Thoracic aorta (tissue), 2 donors: ENCODE measurements around the gene RAB40C. TPM values are rescaled to one million over a fixed set of nuclear protein-coding genes. Genes with fewer than 3 reads are reported as not detected.
A peak's percentile ranks its signal among the peaks of the same experiment; 100 is the strongest.

Experiments
- ATAC-seq: fragments of 150-250 bp; one replicate; pipeline ENCODE4 v1.8.0; 2017; ENCODE audit warnings: low read depth; ENCODE audit not compliant: insufficient number of reproducible peaks, low FRiP score
- DNase-seq: peaks from one replicate; pipeline ENCODE4 v3.0.0-alpha.2; 2020; ENCODE audit warnings: low spot score
- H3K27ac ChIP-seq, 2 donors: fragments of 200-600 bp; sonication (generic); 1 replicate in 1 of 2; 2 replicates in 1 of 2; pipeline ENCODE4 v1.5.1; 2016; ENCODE audit warnings: mild to moderate bottlenecking in 2 of 2, moderate library complexity in 2 of 2
- H3K27me3 ChIP-seq: fragments of 200-600 bp; sonication (generic); replicated peaks from 2 replicates; pipeline ENCODE4 v1.6.0; 2016; ENCODE audit warnings: mild to moderate bottlenecking; ENCODE audit not compliant: insufficient read depth
- H3K36me3 ChIP-seq: fragments of 200-600 bp; sonication (generic); one replicate; pipeline ENCODE4 v1.5.1; 2016
- H3K4me1 ChIP-seq, 2 donors: fragments of 200-600 bp; sonication (generic); 1 replicate in 1 of 2; 2 replicates in 1 of 2; pipeline versions ENCODE4 v1.5.1 to v1.6.0; 2016; ENCODE audit warnings: low read depth in 2 of 2, mild to moderate bottlenecking in 1 of 2; ENCODE audit not compliant: control insufficient read depth in 1 of 2
- H3K4me3 ChIP-seq: fragments of 200-600 bp; sonication (generic); 2 replicates; pipeline ENCODE4 v1.5.1; 2016; ENCODE audit warnings: mild to moderate bottlenecking
- H3K9me3 ChIP-seq: fragments of 200-600 bp; sonication (generic); 2 replicates; pipeline ENCODE4 v1.5.1; 2016
- total RNA-seq, 2 donors: library from RNA; depleted of rRNA; stranded (reverse); fragments of >200 nt; gene quantifications; one replicate each; pipeline versions ENCODE4 v1.1.0 to v1.2.3, GENCODE V29; 2016
- TF ChIP-seq, protein P1 (sequence below): fragments of 200-600 bp; sonication (generic); IDR thresholded peaks from one replicate; pipeline ENCODE4 v1.5.1; 2019; ENCODE audit warnings: antibody characterized with exemption

RAB40C gene
- total RNA-seq, 2 donors from 2014 or later = 19.0 to 25.9 TPM

DNA sequence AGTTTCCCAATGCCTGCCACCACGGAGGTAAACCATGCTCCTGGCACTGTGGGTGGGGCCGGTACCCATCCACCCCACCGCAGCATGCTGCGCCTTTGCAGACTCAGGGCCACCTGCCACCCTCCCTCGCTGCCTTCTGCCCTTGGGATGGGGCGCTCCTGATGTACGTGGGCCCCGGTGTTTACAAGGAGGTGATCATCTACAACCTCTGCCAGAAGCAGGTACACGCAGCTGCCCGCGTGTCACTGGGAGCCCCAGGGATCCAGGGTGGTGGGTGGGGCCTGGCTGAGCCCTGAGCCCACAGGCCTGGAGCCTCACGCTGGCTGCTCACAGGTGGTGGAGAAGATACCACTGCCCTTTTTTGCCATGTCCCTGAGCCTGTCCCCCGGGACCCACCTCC is 76.7 kb downstream of the RAB40C start:
- no peak overlapping the region for H3K4me3 ChIP-seq
- TF ChIP-seq, protein P1, sequence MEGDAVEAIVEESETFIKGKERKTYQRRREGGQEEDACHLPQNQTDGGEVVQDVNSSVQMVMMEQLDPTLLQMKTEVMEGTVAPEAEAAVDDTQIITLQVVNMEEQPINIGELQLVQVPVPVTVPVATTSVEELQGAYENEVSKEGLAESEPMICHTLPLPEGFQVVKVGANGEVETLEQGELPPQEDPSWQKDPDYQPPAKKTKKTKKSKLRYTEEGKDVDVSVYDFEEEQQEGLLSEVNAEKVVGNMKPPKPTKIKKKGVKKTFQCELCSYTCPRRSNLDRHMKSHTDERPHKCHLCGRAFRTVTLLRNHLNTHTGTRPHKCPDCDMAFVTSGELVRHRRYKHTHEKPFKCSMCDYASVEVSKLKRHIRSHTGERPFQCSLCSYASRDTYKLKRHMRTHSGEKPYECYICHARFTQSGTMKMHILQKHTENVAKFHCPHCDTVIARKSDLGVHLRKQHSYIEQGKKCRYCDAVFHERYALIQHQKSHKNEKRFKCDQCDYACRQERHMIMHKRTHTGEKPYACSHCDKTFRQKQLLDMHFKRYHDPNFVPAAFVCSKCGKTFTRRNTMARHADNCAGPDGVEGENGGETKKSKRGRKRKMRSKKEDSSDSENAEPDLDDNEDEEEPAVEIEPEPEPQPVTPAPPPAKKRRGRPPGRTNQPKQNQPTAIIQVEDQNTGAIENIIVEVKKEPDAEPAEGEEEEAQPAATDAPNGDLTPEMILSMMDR = no peak
- H3K36me3 ChIP-seq = peaks cover 20% of the 10 kb centered on the region
- H3K4me1 ChIP-seq = peaks cover 7 to 19% of the 10 kb centered on the region in 2 donors
- no peaks in the 10 kb centered on the region for H3K9me3 ChIP-seq
- ATAC-seq (no peak), DNase-seq (no peak)
- H3K27me3 ChIP-seq = no peaks in the 10 kb centered on the region
- H3K27ac ChIP-seq = no peak overlapping the region

DNA sequence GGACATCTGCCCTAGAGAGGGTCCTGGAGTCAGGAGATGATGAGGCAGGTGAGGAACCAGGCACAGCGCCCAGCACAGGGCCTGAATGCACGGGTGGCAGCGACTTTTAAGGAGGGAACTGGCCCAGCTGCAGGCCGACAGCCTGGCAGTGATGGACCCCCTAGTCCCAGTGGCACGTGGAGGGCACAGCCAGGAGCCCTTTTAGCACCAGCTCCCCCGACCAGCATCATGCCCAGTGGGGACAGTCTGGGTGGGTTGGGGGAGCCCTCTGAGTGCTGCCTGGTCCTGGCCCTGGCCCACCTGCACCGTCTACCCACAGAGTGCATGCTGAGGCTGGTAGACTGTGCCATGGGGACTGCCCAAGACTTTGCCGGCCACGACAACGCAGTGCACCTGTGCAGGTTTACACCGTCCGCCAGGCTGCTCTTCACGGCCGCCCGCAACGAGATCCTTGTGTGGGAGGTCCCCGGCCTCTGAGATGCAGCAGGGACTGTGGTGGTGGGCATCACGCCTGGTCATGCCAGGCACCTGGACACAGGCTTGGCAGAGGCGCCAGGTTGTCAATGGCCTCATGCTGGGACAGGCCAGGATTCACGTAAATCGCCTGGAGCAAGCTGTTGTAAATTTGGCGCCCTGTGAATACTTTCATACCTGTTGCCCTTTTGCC is 77.4 kb downstream of the RAB40C start:
- TF ChIP-seq, protein P1 = no peak
- H3K4me3 ChIP-seq = peak overlapping the region; percentile 91

DNA sequence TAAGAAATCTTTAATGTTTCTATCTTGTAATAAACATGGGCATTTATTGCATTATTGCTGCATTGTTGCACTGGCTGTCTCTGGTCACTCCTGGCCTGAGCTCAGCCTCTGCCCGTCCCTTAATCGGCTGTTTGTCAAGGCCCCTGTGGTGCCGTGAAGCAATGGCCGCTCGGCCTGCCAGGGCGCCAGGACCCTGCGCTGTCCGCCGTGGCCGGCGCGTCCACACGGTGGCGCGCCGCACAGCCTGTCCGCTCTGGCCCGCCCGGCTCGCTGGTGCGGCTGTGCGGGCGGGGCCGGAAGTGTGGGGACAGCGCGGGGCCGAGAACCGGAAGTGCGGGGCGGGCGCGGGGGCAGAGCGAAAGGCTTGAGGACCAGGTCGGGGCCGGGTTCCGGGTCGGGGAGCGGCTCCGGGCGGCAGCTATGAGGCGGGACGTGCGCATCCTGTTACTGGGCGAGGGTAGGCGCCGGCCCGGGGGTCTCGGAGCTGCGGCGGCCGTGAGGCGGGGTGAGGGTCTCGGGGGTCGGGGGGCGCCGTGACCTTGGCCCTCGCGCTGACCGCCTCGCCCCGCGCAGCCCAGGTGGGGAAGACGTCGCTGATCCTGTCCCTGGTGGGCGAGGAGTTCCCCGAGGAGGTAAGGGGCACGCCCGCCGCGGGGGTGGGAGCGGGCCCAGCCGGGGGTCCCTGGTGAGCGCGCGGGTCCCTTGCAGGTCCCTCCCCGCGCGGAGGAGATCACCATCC is 78.1 kb downstream of the RAB40C start, which contains the start of gene RHOT2:
Gene RHOT2 (plus strand): TSS at position 353 of the 739 bp plus-strand sequence. CDS start 68 bp downstream, at position 421.
- ATAC-seq = peak; percentile 85
- TF ChIP-seq, protein P1 = peak; percentile 80
- H3K4me3 ChIP-seq = peak within 1 kb of the TSS; percentile 91
- H3K36me3 ChIP-seq = peaks cover 33% of the 10 kb centered on the region
- peak; percentile 72 for DNase-seq
- no peaks in the 10 kb centered on the region for H3K9me3 ChIP-seq
- H3K27ac ChIP-seq = peak within 1 kb of the TSS; percentile 68 to 78
- H3K4me1 ChIP-seq = peaks cover 7 to 19% of the 10 kb centered on the region in 2 donors
- H3K27me3 ChIP-seq = no peaks in the 10 kb centered on the region

More for the DNA sequence above, 77.4 kb downstream of the RAB40C start:
- Histone ChIP-seq H3K9me3 (no peaks in the 10 kb centered on the region), H3K36me3 (peaks cover 26% of the 10 kb centered on the region), H3K4me1 (peaks cover 7 to 19% of the 10 kb centered on the region in 2 donors), H3K27me3 (no peaks in the 10 kb centered on the region), H3K27ac (peak overlapping the region in 1 of 2 donors; percentile 68)
- ATAC-seq = no peak
- no peak for DNase-seq

DNA sequence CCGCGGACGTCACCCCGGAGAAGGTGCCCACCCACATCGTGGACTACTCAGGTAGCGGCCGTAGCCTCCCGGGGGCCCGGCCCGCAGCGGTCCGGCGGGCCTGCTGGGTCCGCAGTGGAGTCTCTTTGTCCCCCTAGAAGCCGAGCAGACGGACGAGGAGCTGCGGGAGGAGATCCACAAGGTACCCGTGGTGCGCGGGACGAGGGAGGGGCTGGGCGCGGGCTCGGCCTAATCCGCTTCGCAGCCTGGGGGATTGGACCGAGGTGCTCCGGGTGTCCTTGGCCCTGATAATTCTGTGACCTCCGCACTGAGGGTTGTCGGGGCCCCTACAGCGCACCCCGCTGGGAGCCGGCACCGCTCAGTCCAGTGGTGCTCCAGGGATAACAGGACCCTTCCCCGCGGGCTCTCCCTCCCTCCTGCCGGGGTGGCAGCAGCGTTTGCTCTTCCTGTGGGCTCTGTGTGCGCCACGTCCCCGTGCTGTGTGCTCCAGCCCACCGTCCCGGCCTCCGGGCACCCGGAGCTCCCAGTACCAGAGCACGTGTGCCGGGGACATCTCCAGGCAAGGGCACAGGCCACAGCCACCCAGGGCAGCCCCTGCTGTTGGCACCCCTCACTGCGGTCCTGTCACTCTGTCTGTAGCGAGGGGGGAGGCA is 78.8 kb downstream of the RAB40C start:
- DNase-seq = no peak
- peaks cover 35% of the 10 kb centered on the region for H3K36me3 ChIP-seq
- H3K4me1 ChIP-seq = peaks cover 7 to 19% of the 10 kb centered on the region in 2 donors
- ATAC-seq = no peak
- peak overlapping the region; percentile 91 for H3K4me3 ChIP-seq
- H3K9me3 ChIP-seq = no peaks in the 10 kb centered on the region
- H3K27ac ChIP-seq = peak overlapping the region; percentile 68 to 78
- TF ChIP-seq, protein P1 = no peak
- H3K27me3 ChIP-seq = no peaks in the 10 kb centered on the region

DNA sequence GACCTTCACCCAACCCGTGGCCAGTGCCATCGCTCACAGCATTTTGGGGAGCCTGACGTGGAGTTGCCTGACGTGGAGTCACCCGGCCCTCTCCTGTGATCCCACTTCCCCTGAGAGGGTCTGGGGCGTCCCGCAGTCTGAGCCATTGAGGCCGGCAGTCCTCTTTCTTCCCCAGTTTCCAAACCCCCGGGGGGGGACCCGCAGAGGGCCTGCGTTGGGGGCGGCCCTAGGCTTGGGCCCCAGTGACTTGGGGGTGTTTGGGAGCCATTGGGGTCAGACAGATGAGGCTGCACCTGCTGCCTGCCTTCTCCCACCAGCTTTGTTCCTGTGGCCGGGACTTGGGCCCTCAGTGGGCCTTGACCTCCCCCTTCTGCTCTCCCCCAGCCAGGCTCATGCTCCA is 79.8 kb downstream of the RAB40C start:
- ATAC-seq (no peak), DNase-seq (no peak)
- peaks cover 7 to 19% of the 10 kb centered on the region in 2 donors for H3K4me1 ChIP-seq
- H3K27me3 ChIP-seq = no peaks in the 10 kb centered on the region
- peaks cover 35% of the 10 kb centered on the region for H3K36me3 ChIP-seq
- H3K27ac ChIP-seq = no peak overlapping the region
- TF ChIP-seq, protein P1 = no peak
- H3K4me3 ChIP-seq = no peak overlapping the region
- no peaks in the 10 kb centered on the region for H3K9me3 ChIP-seq
